SK-N-SH (cell line): Measurements from ENCODE around the gene CYP27C1. TPM values are rescaled to one million over a fixed set of nuclear protein-coding genes. Genes with fewer than 3 reads are reported as not detected.
"Not testable (repeated sequence)": the region's sequence is repeated elsewhere in the genome, so short reads cannot be mapped to it uniquely, and the experiment has no call there.

Experiments
- CTCF ChIA-PET: fragments of 300-600, 350-600 bp; formaldehyde crosslinking; extraction: SDS; loops from one replicate; lab custom pipeline; 2021; lab: Yijun Ruan, JAX
- POLR2A ChIA-PET: fragments of 350-600 bp; sonication (Branson Sonifier 250); formaldehyde crosslinking; extraction: SDS; loops from one replicate; lab custom pipeline; 2020; ENCODE audit warnings: antibody characterized with exemption, inconsistent platforms; lab: Yijun Ruan, JAX
- DNase-seq: peaks from one replicate; pipeline ENCODE4 v3.0.0; 2012
- H2AFZ ChIP-seq: fragments of 200-600 bp; sonication (generic); 2 replicates; pipeline ENCODE4 v1.8.1; 2016; ENCODE audit warnings: antibody characterized with exemption, mild to moderate bottlenecking, low read depth
- H3F3A ChIP-seq: fragments of 200-600 bp; sonication (generic); replicated peaks from 2 replicates; pipeline ENCODE3; 2016; ENCODE audit warnings: antibody characterized with exemption, mild to moderate bottlenecking; ENCODE audit not compliant: insufficient read depth
- H3K27ac ChIP-seq, 2 experiments: fragments of 200-500 bp in 1 of 2; fragments of 200-600 bp in 1 of 2; sonication (Bioruptor generic) in 1 of 2; sonication (generic), shearing (Covaris generic) in 1 of 2; 2 replicates each; pipeline versions ENCODE4 v1.5.1 to v1.6.1; 2014 to 2016; ENCODE audit warnings: low read depth in 2 of 2, inconsistent platforms in 1 of 2, low read length in 1 of 2, mild to moderate bottlenecking in 1 of 2, mixed read lengths in 1 of 2
- H3K27me3 ChIP-seq: fragments of 200-600 bp; sonication (generic), shearing (Covaris generic); 2 replicates; pipeline ENCODE4 v1.6.1; 2016; ENCODE audit warnings: mixed run types; ENCODE audit not compliant: insufficient read depth
- H3K36me3 ChIP-seq, 2 experiments: fragments of 200-500 bp in 1 of 2; fragments of 200-600 bp in 1 of 2; sonication (Bioruptor generic) in 1 of 2; sonication (generic) in 1 of 2; replicated peaks in 1 of 2; 2 replicates each; pipeline versions ENCODE3 to v1.5.1; 2014 to 2016; ENCODE audit warnings: low read length in 1 of 2, mild to moderate bottlenecking in 1 of 2; ENCODE audit not compliant: insufficient read depth in 2 of 2, control insufficient read depth in 1 of 2
- H3K4me1 ChIP-seq, 2 experiments: fragments of 200-500 bp in 1 of 2; fragments of 200-600 bp in 1 of 2; sonication (Bioruptor generic) in 1 of 2; sonication (generic), shearing (Covaris generic) in 1 of 2; 2 replicates each; pipeline versions ENCODE4 v1.5.1 to v1.6.1; 2014 to 2016; ENCODE audit warnings: low read depth in 1 of 2, low read length in 1 of 2, mixed run types in 1 of 2; ENCODE audit not compliant: insufficient read depth in 2 of 2, control insufficient read depth in 1 of 2
- H3K4me2 ChIP-seq: fragments of 200-600 bp; sonication (generic), shearing (Covaris generic); 2 replicates; pipeline ENCODE4 v1.6.1; 2017; ENCODE audit warnings: mixed run types
- H3K4me3 ChIP-seq, 2 experiments: fragments of 200-500 bp in 1 of 2; fragments of 200-600 bp in 1 of 2; sonication (Bioruptor generic) in 1 of 2; sonication (generic), shearing (Covaris generic) in 1 of 2; 2 replicates each; pipeline versions ENCODE4 v1.5.1 to v1.8.1; 2014 to 2016; ENCODE audit warnings: low read depth in 2 of 2, inconsistent platforms in 1 of 2, low read length in 1 of 2, mild to moderate bottlenecking in 1 of 2, mixed read lengths in 1 of 2, moderate library complexity in 1 of 2
- H3K79me2 ChIP-seq: fragments of 200-600 bp; sonication (generic); 2 replicates; pipeline ENCODE4 v1.8.1; 2017; ENCODE audit warnings: mild to moderate bottlenecking; ENCODE audit not compliant: insufficient read depth
- H3K9ac ChIP-seq: fragments of 200-600 bp; sonication (generic); 2 replicates; pipeline ENCODE4 v1.6.1; 2017; ENCODE audit warnings: mixed run types
- H3K9me2 ChIP-seq: fragments of 200-600 bp; sonication (generic); 2 replicates; pipeline ENCODE4 v1.6.1; 2017; ENCODE audit warnings: mixed run types
- H3K9me3 ChIP-seq: fragments of 200-600 bp; sonication (generic); 2 replicates; pipeline ENCODE4 v1.6.1; 2017; ENCODE audit warnings: mixed run types, mild to moderate bottlenecking, moderate library complexity
- H4K20me1 ChIP-seq: fragments of 200-600 bp; sonication (generic); 2 replicates; pipeline ENCODE4 v1.6.1; 2017; ENCODE audit warnings: mild to moderate bottlenecking, mixed run types; ENCODE audit not compliant: insufficient read depth
- CHD2 ChIP-seq: fragments of 150-350 bp; IDR thresholded peaks from 2 replicates; pipeline ENCODE4 v1.6.1; 2018; ENCODE audit warnings: low read length; ENCODE audit not compliant: partially characterized antibody
- FOXJ3 ChIP-seq: sonication (generic); formaldehyde crosslinking; IDR thresholded peaks from 2 replicates; pipeline ENCODE4 v1.5.1; 2020; ENCODE audit warnings: mild to moderate bottlenecking, missing genetic modification reagents
- FOXM1 ChIP-seq: IDR thresholded peaks from 2 replicates; pipeline ENCODE4 v1.4.0; 2012; ENCODE audit warnings: low read depth, mild to moderate bottlenecking
- GABPA ChIP-seq: IDR thresholded peaks from 2 replicates; pipeline ENCODE4 v1.4.0; 2012; ENCODE audit warnings: low read depth, mild to moderate bottlenecking
- GATA2 ChIP-seq: sonication (generic); formaldehyde crosslinking; IDR thresholded peaks from 2 replicates; pipeline ENCODE4 v1.5.0; 2020; ENCODE audit warnings: mild to moderate bottlenecking, missing genetic modification reagents
- MXI1 ChIP-seq: IDR thresholded peaks from 2 replicates; pipeline ENCODE4 v1.6.1; 2012; ENCODE audit warnings: mild to moderate bottlenecking, low read depth, low read length, improper control_type of control experiment
- NFIC ChIP-seq: IDR thresholded peaks from 2 replicates; pipeline ENCODE4 v1.4.0; 2012; ENCODE audit warnings: borderline replicate concordance
- PBX3 ChIP-seq: IDR thresholded peaks from 2 replicates; pipeline ENCODE4; 2012
- RXRA ChIP-seq: IDR thresholded peaks from 2 replicates; pipeline ENCODE4 v1.4.0; 2012; ENCODE audit warnings: low read depth, mild to moderate bottlenecking, borderline replicate concordance
- TCF12 ChIP-seq: IDR thresholded peaks from 2 replicates; pipeline ENCODE4 v1.4.0; 2012
- TEAD4 ChIP-seq: IDR thresholded peaks from 2 replicates; pipeline ENCODE4 v1.4.0; 2012; ENCODE audit warnings: mild to moderate bottlenecking, borderline replicate concordance; ENCODE audit not compliant: insufficient read depth
- USF1 ChIP-seq: IDR thresholded peaks from 2 replicates; pipeline ENCODE4 v1.4.0; 2012; ENCODE audit warnings: low read depth, borderline replicate concordance
- YY1 ChIP-seq: IDR thresholded peaks from 2 replicates; pipeline ENCODE4 v1.4.0; 2012; ENCODE audit warnings: low read depth, mild to moderate bottlenecking
- WGBS: methylation state at CpG from one replicate; pipeline ENCODE4 v1.1.6; 2017; ENCODE audit warnings: low lambda C conversion rate; 5-methylcytosine and 5-hydroxymethylcytosine counted together
- polyA plus RNA-seq, 3 experiments: library from polyadenylated mRNA; depleted of rRNA; stranded (reverse); fragments of >200 nt; gene quantifications; 2 replicates each; pipeline ENCODE4 v1.2.3, GENCODE V29; 2012
- TF ChIP-seq, protein P1 (sequence below): fragments of 150-350 bp; IDR thresholded peaks from 2 replicates; pipeline ENCODE4 v1.6.1; 2017; ENCODE audit warnings: antibody characterized with exemption, low read length, low read depth, borderline replicate concordance
- TF ChIP-seq, protein P2 (sequence below): IDR thresholded peaks from 2 replicates; pipeline ENCODE4 v1.6.1; 2012; ENCODE audit warnings: mild to moderate bottlenecking, low read depth, low read length, moderate library complexity
- TF ChIP-seq, protein P3 (sequence below): fragments of 150-350 bp; IDR thresholded peaks from 2 replicates; pipeline ENCODE4 v1.6.1; 2016; ENCODE audit warnings: mild to moderate bottlenecking, low read depth, low read length

Gene CYP27C1
- polyA plus RNA-seq, 1 of the 3 experiments (the other 2 are of a cell fraction), result not detected

- TF ChIP-seq, protein P1, sequence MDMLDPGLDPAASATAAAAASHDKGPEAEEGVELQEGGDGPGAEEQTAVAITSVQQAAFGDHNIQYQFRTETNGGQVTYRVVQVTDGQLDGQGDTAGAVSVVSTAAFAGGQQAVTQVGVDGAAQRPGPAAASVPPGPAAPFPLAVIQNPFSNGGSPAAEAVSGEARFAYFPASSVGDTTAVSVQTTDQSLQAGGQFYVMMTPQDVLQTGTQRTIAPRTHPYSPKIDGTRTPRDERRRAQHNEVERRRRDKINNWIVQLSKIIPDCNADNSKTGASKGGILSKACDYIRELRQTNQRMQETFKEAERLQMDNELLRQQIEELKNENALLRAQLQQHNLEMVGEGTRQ, result no peak
- TF ChIP-seq TEAD4, result no peak
- TF ChIP-seq FOXJ3 (CRISPR knock-in tag), result no peak
- TF ChIP-seq NFIC, result no peak
- TF ChIP-seq FOXM1, result no peak
- TF ChIP-seq GABPA, result no peak
- TF ChIP-seq CHD2, result no peak
- TF ChIP-seq MXI1, result no peak
- no peak for TF ChIP-seq TCF12
- TF ChIP-seq, all 33 proteins: peak for 0
These were observed 34.4 kb upstream of the CYP27C1 start (continued) for GRCh38 chr2:127254386-127254981.

DNA sequence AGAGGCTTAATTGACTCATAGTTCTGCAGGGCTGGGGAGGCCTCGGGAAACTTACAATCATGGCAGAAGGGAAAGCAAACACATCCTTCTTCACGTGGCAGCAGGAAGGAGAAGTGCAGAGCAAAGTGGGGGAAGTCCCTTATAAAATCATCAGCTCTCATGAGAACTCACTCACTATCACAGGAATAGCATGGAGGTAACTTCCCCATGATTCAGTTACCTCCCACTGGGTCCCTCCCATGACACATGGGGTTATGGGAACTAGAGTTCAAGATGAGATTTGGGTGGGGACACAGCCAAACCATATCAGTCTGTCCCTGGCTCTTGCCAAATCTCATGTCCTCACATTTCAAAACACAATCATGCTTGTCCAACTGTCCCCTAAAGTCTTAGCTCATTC is 21.1 kb upstream of the CYP27C1 start:
- H3K9ac ChIP-seq, H3K4me2 ChIP-seq, H3K4me3 ChIP-seq, H3K27me3 ChIP-seq, H2AFZ ChIP-seq, H3K27ac ChIP-seq, POLR2A ChIA-PET, H3K4me1 ChIP-seq, H3K9me3 ChIP-seq, DNase-seq, H4K20me1 ChIP-seq, H3K36me3 ChIP-seq, H3F3A ChIP-seq, H3K9me2 ChIP-seq, H3K79me2 ChIP-seq: not testable (repeated sequence)
- WGBS, result 40% methylated on average over 2 of the region's 2 CpGs
- CTCF ChIA-PET, result interaction anchor here (1.3 kb wide), 1 partner anchor 44 kb away, joined by 3 read pairs; no protein-coding TSS in a partner anchor

DNA sequence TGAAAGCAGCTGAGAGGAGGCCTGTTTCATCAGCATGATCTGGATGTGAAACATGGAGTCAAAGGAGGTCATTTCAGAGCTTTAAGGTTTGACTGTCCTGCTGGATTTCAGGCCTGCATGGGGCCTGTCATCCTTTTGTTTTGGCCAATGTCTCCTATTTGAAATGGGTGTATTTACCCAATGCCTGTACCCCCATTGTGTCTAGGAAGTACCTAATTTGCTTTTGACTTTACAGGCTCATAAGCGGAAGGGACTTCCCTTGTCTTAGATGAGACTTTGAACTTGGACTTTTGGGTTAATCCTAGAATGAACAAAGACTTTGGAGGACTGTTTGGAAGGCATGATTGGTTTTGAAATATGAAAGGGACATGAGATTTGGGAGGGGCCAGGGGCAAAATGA is 19.3 kb upstream of the CYP27C1 start:
- H3K4me2 ChIP-seq, result no peak overlapping the region
- no peak for TF ChIP-seq RXRA
- TF ChIP-seq GATA2 (CRISPR knock-in tag), result no peak
- TF ChIP-seq, protein P2, sequence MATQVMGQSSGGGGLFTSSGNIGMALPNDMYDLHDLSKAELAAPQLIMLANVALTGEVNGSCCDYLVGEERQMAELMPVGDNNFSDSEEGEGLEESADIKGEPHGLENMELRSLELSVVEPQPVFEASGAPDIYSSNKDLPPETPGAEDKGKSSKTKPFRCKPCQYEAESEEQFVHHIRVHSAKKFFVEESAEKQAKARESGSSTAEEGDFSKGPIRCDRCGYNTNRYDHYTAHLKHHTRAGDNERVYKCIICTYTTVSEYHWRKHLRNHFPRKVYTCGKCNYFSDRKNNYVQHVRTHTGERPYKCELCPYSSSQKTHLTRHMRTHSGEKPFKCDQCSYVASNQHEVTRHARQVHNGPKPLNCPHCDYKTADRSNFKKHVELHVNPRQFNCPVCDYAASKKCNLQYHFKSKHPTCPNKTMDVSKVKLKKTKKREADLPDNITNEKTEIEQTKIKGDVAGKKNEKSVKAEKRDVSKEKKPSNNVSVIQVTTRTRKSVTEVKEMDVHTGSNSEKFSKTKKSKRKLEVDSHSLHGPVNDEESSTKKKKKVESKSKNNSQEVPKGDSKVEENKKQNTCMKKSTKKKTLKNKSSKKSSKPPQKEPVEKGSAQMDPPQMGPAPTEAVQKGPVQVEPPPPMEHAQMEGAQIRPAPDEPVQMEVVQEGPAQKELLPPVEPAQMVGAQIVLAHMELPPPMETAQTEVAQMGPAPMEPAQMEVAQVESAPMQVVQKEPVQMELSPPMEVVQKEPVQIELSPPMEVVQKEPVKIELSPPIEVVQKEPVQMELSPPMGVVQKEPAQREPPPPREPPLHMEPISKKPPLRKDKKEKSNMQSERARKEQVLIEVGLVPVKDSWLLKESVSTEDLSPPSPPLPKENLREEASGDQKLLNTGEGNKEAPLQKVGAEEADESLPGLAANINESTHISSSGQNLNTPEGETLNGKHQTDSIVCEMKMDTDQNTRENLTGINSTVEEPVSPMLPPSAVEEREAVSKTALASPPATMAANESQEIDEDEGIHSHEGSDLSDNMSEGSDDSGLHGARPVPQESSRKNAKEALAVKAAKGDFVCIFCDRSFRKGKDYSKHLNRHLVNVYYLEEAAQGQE, result no peak
- TF ChIP-seq YY1, result no peak
- no peak for TF ChIP-seq USF1
- TF ChIP-seq, protein P3, sequence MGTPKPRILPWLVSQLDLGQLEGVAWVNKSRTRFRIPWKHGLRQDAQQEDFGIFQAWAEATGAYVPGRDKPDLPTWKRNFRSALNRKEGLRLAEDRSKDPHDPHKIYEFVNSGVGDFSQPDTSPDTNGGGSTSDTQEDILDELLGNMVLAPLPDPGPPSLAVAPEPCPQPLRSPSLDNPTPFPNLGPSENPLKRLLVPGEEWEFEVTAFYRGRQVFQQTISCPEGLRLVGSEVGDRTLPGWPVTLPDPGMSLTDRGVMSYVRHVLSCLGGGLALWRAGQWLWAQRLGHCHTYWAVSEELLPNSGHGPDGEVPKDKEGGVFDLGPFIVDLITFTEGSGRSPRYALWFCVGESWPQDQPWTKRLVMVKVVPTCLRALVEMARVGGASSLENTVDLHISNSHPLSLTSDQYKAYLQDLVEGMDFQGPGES, result no peak
- no peak for TF ChIP-seq GABPA
- TF ChIP-seq PBX3, result no peak
- no peaks in the 10 kb centered on the region for H4K20me1 ChIP-seq
- no peak overlapping the region for H3K4me3 ChIP-seq
- no peaks in the 10 kb centered on the region for H3K36me3 ChIP-seq
- H3K9me2 ChIP-seq, result no peaks in the 10 kb centered on the region
- H3K9ac ChIP-seq, result no peak overlapping the region
- H2AFZ ChIP-seq, result no peak overlapping the region
- CTCF ChIA-PET, result no interaction called here
- H3K4me1 ChIP-seq, result no peaks in the 10 kb centered on the region
- H3K9me3 ChIP-seq, result no peaks in the 10 kb centered on the region
- H3K79me2 ChIP-seq, result no peaks in the 10 kb centered on the region
- POLR2A ChIA-PET, result no interaction called here
- WGBS, result 71% methylated on average over 1 of the region's 1 CpG
- H3F3A ChIP-seq, result no peaks in the 10 kb centered on the region
- DNase-seq, result no peak
- H3K27me3 ChIP-seq, result no peaks in the 10 kb centered on the region
- no peak overlapping the region for H3K27ac ChIP-seq
